Right ventricle myocardium inferior (tissue), 1 donor: Measurements from ENCODE around the gene IL18BP. TPM values are rescaled to one million over a fixed set of nuclear protein-coding genes. Genes with fewer than 3 reads are reported as not detected.

Experiments used
- ATAC-seq: fragments of 200-7000 bp; cut with Tn5 transposase; one replicate; pipeline ENCODE4 v1.9.1; 2020; ENCODE audit warnings: mild to moderate bottlenecking, moderate library complexity
- DNase-seq: peaks from one replicate; pipeline ENCODE4 v3.0.0; 2021; ENCODE audit errors: missing footprints
- intact Hi-C: fragments of 100-400 bp; cut with DNase I; formaldehyde crosslinking; loops from one replicate; pipeline ENCODE4 v1.11.0; 2022
- total RNA-seq: library from RNA; stranded (reverse); fragmentation: NEBNext Ultra II Directional; extraction: Animal tissue kit (Norgen Biotek cat#: 25700); gene quantifications from one replicate; pipeline ENCODE4 v1.2.1, GENCODE V29; 2021
- donor health status: DM: no; HTN: yes; CAD: no; lungs with severe emphysema.

The IL18BP gene
- total RNA-seq, 1 donor from 2014 or later, result 5.1 TPM

GRCh38 chr11:72007587-72007986 lies 8.9 kb downstream of the IL18BP start:
- ATAC-seq, result no peak
- DNase-seq, result no peak
- intact Hi-C loops, result no loop called here

GRCh38 chr11:72008728-72009127 lies 10.0 kb downstream of the IL18BP start:
- DNase-seq (no peak), ATAC-seq (no peak)
- intact Hi-C loops, result no loop called here

DNA sequence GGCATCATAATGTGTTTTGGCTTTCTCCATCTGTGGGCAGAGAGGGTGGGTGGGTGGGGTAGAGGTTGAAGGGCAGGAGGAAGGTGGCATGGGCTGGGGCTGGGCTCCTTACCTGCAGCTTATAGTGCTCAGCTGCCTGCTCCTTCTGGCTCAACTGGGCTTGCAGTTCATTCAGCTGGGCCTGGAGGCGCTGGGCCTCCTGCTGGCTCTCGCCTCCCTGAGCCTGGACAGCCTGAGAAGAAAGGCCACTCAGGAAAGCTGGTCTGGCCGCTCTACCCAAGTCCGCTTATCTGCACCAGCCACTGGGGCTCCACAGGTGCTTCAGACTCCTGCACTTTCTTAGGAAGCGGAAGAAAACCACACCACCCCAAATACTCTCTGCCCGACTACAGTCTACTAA lies 10.4 kb downstream of the IL18BP start:
- ATAC-seq (no peak), DNase-seq (no peak)
- intact Hi-C loops, result no loop called here

DNA sequence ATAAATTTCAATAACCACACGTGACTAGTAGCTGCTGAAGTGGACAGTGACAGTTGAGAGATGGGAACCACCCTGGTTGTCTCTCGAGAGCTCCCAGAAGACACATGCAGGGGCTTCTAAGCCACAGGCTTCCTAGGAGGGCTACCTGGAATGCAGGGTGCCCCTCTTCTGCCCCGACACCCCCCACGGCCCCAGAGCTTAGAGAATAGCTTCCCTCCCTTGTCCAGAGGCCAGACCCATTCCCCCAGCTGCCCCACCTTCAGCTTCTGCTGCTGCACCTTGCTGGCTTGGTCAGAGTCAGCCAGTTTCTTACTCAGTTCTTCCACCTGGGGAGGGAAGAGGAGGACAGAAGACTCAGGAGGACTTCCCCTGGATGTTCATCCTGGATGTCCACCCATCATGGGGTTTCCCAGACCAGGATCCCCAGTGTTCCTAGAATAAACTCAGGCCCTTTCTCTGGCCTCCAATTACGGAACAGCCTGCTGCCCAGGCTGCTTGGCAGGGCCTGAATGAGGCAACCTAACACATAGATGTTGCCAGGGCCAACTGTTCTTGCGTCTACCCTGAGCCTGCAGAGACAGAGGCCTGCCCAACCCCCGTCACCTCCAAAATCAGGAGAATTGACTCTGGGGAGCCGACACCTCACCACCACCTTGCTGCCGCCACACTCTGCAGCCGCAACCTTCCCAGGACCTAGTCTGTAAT lies 12.0 kb downstream of the IL18BP start:
- intact Hi-C loops, result no loop called here
- ATAC-seq, result peak; percentile 20
- no peak for DNase-seq

DNA sequence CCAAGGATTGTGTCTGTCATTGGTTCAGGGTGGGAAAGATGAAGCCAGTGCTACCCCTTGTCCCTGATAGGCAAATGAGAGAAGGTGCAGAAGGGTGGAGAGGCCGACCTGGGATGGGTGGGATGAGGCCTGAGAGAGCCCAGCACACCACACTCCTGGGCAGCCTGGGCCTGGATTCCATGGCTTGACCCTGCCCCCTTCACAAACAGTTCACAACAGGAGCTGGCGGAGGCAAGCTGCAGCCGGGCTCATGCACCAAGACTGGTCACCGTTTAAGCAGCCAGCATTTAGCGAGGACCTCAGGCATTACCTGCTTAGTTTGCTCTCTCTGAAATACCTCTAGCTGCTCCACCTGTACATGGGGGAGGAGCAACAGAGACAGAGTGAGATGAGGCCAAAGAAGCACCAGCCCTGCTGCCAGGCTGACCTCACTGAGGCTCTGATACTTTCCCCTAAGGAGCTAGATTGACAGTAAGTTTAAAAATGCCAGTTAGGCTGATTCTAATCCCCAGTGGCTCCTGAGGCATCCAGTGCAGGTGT lies 13.5 kb downstream of the IL18BP start:
- DNase-seq (no peak), ATAC-seq (no peak)
- intact Hi-C loops, result no loop called here

GRCh38 chr11:72012897-72013721 lies 14.4 kb downstream of the IL18BP start:
- intact Hi-C loops, result no loop called here
- peak; percentile 81 for DNase-seq

DNA sequence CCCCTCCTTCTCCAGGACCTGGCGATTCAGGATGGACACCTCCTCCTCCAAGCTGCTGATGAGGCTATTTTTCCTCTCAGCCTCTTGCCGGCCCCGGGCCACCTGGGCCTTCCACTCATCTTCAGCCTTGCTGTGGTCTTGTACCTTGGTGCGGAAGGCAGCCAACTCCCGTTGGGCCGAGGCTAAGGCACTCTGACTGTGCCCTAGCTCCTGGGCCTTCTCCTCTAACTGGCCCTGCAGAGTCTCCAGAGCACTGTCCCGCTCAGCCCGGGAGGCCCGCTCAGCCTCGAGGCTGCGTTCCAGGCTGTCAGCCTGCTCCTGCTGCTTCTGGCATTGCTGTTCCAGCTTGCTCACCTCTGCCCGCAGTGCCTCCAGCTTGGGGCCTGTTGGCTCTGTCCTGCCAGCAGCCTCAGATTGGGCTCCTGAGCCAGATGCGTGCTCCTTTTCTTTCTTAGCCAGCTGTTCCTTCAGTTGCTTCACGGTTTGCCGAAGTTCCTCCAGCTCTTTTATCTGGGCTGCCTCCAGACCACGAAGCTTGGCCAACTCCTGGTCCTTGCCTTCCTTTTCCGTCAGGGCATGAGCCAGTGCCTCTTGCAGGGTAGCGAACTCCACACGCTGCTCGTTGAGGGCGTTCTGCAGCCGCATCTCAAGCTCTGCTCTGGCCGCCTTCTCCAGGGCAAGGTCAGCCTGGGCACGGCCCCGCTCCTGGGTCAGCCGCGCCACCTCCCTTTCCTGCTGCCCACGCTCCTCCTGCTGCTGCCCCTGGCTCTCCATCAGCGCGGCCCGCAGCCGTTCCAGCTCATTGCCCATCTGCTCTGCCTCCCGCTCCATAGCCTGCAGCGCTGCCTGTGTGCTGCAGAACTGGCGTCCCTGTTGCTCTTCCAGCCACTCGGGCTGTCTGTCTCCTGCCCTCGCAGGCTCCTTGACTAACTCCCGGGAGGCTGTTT lies 15.3 kb downstream of the IL18BP start:
- ATAC-seq, result no peak
- intact Hi-C loops, result no loop called here
- DNase-seq, result no peak

More at GRCh38 chr11:72012897-72013721, 14.4 kb downstream of the IL18BP start:
- ATAC-seq, result peak; percentile 78

DNA sequence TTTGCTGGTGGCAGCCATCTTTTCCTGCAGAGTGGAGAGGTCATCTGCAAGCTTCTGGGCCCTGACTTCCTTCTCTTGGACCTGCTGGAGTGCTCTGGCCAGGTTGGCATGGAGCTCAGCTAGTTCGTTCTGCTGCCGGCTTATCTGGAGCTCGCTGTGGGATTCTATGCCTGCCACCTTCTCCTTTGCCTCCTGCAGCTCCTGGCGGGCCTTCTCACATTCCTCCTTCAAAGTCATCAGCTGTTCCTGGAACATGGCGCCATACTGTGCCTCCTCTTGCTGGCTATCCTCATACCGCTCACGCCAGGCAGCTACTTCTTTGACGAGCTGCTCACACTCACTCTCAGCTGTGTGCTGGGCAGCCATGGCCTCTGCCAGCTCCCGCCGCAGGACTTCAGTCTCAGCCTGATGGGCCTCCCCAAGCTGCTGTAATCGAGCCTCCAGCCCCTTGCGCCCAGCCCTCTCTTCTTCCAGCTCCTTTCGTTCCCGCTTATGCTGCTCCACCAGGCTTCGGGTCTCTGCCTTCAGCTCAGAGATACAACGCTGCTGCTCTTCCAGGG lies 16.1 kb downstream of the IL18BP start:
- no peak for ATAC-seq
- no peak for DNase-seq
- intact Hi-C loops, result loop anchor here (5.0 kb wide), 1 partner anchor 38 kb away; no protein-coding TSS in a partner anchor

GRCh38 chr11:72015511-72016061 lies 16.9 kb downstream of the IL18BP start:
- ATAC-seq (no peak), DNase-seq (no peak)
- intact Hi-C loops, result loop anchor here (5.0 kb wide), 1 partner anchor 38 kb away; no protein-coding TSS in a partner anchor

DNA sequence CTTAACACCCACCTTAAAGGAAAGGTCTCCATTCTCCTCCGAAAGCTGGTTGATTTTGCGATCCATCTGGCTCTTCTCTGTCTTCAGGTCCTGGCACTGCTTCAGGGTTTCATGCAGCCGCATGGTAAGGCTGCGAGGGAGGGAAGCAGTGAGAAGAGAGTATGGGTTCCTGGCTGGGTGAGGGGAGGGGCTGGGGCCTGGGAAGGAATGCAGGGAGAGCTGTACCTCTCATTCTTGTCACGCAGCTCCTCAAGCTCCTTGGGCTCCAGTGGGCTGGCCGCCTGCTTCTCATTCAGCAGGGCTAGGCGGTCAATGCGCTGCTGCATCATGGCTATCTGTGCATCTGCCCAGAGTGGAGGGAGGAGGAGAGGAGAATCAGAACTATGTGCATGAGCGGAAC lies 19.5 kb downstream of the IL18BP start:
- no peak for ATAC-seq
- DNase-seq, result no peak
- intact Hi-C loops, result loop anchor here (5.0 kb wide), 1 partner anchor 41 kb away; no protein-coding TSS in a partner anchor

GRCh38 chr11:72023335-72023734 lies 24.6 kb downstream of the IL18BP start:
- intact Hi-C loops, result no loop called here
- ATAC-seq (no peak), DNase-seq (no peak)

- DNase-seq, result no peak
- no peak for ATAC-seq
- intact Hi-C loops, result no loop called here
These were observed 25.5 kb downstream of the IL18BP start for GRCh38 chr11:72024069-72024754.

- intact Hi-C loops, result loop anchor here (5.0 kb wide), 1 partner anchor 406 kb away; the partner anchor contains the start of gene CLPB
- DNase-seq, result no peak
- no peak for ATAC-seq
These were observed 27.4 kb downstream of the IL18BP start for GRCh38 chr11:72026090-72026489.

DNA sequence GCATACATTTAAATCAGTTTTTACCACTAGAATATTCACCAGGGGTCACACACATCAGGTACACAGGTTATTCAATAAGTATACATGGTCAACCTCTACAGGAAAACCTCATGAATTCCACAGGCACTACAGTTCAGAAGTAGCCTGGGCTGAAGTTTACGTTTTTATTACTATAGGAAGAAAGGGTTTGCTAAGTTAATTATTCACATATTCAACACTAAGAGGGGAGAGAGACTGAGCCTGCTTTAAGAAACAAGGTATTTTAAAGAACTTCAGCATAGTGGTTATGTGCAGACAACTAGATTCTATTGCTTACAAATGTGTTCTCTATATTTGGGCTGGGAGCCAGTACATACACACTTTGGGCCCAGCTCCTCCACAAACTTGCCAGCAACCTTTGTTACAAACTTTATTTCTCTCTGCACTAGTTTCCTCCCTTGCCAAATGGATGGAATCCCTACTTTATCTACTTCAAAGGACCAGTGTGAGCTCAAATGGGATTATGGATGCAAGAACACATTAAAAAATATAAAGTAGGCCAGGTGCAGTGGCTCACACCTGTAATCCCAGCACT lies 31.9 kb downstream of the IL18BP start:
- ATAC-seq, result no peak
- intact Hi-C loops, result no loop called here

DNA sequence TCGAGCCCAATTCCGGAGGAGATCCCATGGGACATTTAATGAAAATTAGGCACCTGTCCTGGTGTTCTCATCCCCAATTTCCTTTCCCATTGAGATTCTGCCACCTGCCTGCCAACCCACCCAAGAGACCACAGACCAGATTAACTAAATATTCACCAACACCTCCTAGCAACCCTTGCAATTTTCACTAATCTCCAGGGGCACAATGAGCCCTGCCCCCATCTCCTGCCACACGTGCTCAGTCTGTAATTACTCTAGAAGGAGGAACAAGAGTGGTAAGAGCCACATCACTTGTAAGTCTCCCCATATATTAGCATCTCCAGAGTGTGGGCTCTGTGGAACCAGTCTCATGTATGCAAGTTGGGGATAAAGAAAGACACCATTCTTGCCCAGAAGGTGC lies 38.0 kb downstream of the IL18BP start:
- intact Hi-C loops, result no loop called here
- DNase-seq, result no peak
- ATAC-seq, result no peak

More for the DNA sequence above, 31.9 kb downstream of the IL18BP start:
- DNase-seq, result no peak

- intact Hi-C loops, result no loop called here
- ATAC-seq (peak; percentile 23), DNase-seq (no peak)
These were observed 39.0 kb downstream of the IL18BP start for GRCh38 chr11:72037554-72038311.
